GM23248 (cell line): ENCODE data around the gene PLD5. TPM values are rescaled to one million over a fixed set of nuclear protein-coding genes. Genes with fewer than 3 reads are reported as not detected.

Source experiments
- DNase-seq: peaks from one replicate; pipeline ENCODE4 v3.0.0-alpha.2; 2015
- H2AFZ ChIP-seq: fragments of 200-600 bp; sonication (generic); 2 replicates; pipeline ENCODE4 v1.6.1; 2016; ENCODE audit warnings: antibody characterized with exemption
- H3F3A ChIP-seq: fragments of 200-600 bp; sonication (generic); 2 replicates; pipeline ENCODE4 v1.6.1; 2016; ENCODE audit warnings: mild to moderate bottlenecking, antibody characterized with exemption, mixed run types; ENCODE audit not compliant: insufficient read depth
- H3K27ac ChIP-seq: fragments of 200-600 bp; sonication (generic); 2 replicates; pipeline ENCODE4 v1.5.1; 2016; ENCODE audit warnings: mild to moderate bottlenecking
- H3K27me3 ChIP-seq: fragments of 200-600 bp; sonication (generic); replicated peaks from 2 replicates; pipeline ENCODE4 v1.6.1; 2016; ENCODE audit warnings: mild to moderate bottlenecking; ENCODE audit not compliant: insufficient read depth
- H3K36me3 ChIP-seq: fragments of 200-600 bp; sonication (generic); 2 replicates; pipeline ENCODE4 v1.6.1; 2016; ENCODE audit warnings: low read depth, mild to moderate bottlenecking
- H3K4me1 ChIP-seq: fragments of 200-600 bp; sonication (generic); 2 replicates; pipeline ENCODE4 v1.6.1; 2016; ENCODE audit warnings: mild to moderate bottlenecking; ENCODE audit not compliant: insufficient read depth
- H3K4me2 ChIP-seq: fragments of 200-600 bp; sonication (generic); one replicate; pipeline ENCODE4 v1.6.1; 2016; ENCODE audit warnings: mild to moderate bottlenecking; ENCODE audit not compliant: unreplicated experiment
- H3K4me3 ChIP-seq: fragments of 200-600 bp; sonication (generic); 2 replicates; pipeline ENCODE4 v1.5.1; 2016; ENCODE audit warnings: mild to moderate bottlenecking
- H3K79me2 ChIP-seq: fragments of 200-600 bp; sonication (generic); 2 replicates; pipeline ENCODE4 v1.6.1; 2016; ENCODE audit warnings: mild to moderate bottlenecking; ENCODE audit not compliant: insufficient read depth
- H3K9ac ChIP-seq: fragments of 200-600 bp; sonication (generic); 2 replicates; pipeline ENCODE4 v1.6.1; 2016; ENCODE audit warnings: mild to moderate bottlenecking
- H3K9me2 ChIP-seq: fragments of 200-600 bp; sonication (generic); 2 replicates; pipeline ENCODE4 v1.6.1; 2016; ENCODE audit warnings: mixed run types, mild to moderate bottlenecking, moderate library complexity; ENCODE audit not compliant: insufficient read depth
- H3K9me3 ChIP-seq: fragments of 200-600 bp; sonication (generic); one replicate; pipeline ENCODE4 v1.6.1; 2017; ENCODE audit warnings: low read depth
- H4K20me1 ChIP-seq: fragments of 200-600 bp; sonication (generic); 2 replicates; pipeline ENCODE4 v1.6.0; 2016; ENCODE audit not compliant: insufficient read depth
- EZH2 ChIP-seq: fragments of 200-600 bp; sonication (generic); IDR thresholded peaks from 2 replicates; pipeline ENCODE4 v1.6.1; 2018; ENCODE audit warnings: antibody characterized with exemption, mild to moderate bottlenecking; ENCODE audit not compliant: insufficient read depth, poor library complexity, severe bottlenecking
- EZH2phosphoT487 ChIP-seq: fragments of 200-600 bp; sonication (generic); IDR thresholded peaks from 2 replicates; pipeline ENCODE4 v1.6.1; 2018; ENCODE audit warnings: antibody characterized with exemption, moderate library complexity, mild to moderate bottlenecking, low read depth; ENCODE audit not compliant: insufficient read depth
- WGBS, 2 experiments: methylation state at CpG; one replicate each; pipeline ENCODE4 v1.1.6; 2015 to 2017; ENCODE audit warnings: low lambda C conversion rate in 2 of 2, low coverage in 1 of 2; ENCODE audit errors: missing lambda C conversion rate in 2 of 2; 5-methylcytosine and 5-hydroxymethylcytosine counted together
- in situ Hi-C: fragments of 300-500 bp; cut with MboI; formaldehyde crosslinking; loops from 2 replicates; pipeline ENCODE4 v1.15.0; 2020
- polyA plus RNA-seq: library from polyadenylated mRNA; unstranded; fragments of >200 nt; fragmentation: Nextera tagmentation; extraction: Ambion mirVana; gene quantifications from 2 replicates; pipeline ENCODE4 v1.2.1, GENCODE V29; 2016
- small RNA-seq: library from RNA; depleted of rRNA; stranded (forward); fragments of <200 nt; gene quantifications from one replicate; pipeline ENCODE3, GENCODE V24; 2014; ENCODE audit warnings: low read depth, low replicate concordance
- total RNA-seq: library from RNA; depleted of rRNA; stranded (reverse); fragments of >200 nt; shearing (Covaris generic); gene quantifications from 2 replicates; pipeline ENCODE4 v1.2.3, GENCODE V29; 2014

PLD5 gene
- total and polyA plus RNA-seq, 2 experiments from 2014 or later: 0.14 TPM; not detected in 1

GRCh38 chr1:242033447-242033846, 491.1 kb downstream of the PLD5 start:
- no peaks in the 10 kb centered on the region for H3K9me3 ChIP-seq
- H2AFZ ChIP-seq: no peak overlapping the region
- H3K79me2 ChIP-seq: no peaks in the 10 kb centered on the region
- H3K4me1 ChIP-seq: no peaks in the 10 kb centered on the region
- H3K36me3 ChIP-seq: no peaks in the 10 kb centered on the region
- WGBS, 2 experiments: 13 to 18% methylated on average over 4 of the region's 4 CpGs
- H3K27me3 ChIP-seq: no peaks in the 10 kb centered on the region
- no peaks in the 10 kb centered on the region for H3K9me2 ChIP-seq
- no peaks in the 10 kb centered on the region for H4K20me1 ChIP-seq
- no peak for TF ChIP-seq EZH2
- no peak for TF ChIP-seq EZH2phosphoT487
- in situ Hi-C loops: no loop called here
- no peak overlapping the region for H3K27ac ChIP-seq
- no peak for DNase-seq
- no peaks in the 10 kb centered on the region for H3F3A ChIP-seq
- H3K9ac ChIP-seq: no peak overlapping the region
- no peak overlapping the region for H3K4me2 ChIP-seq
- no peak overlapping the region for H3K4me3 ChIP-seq

Small RNA genes lying within 50 kb of the gene (small RNA-seq; reads per million reads assigned to genes)
- gene AL360271.2: not detected
- not detected for gene RN7SKP12
